Effector CD8-positive, alpha-beta T cell (primary cell): ENCODE data around the gene WNT8B.
A peak's percentile ranks its signal among the peaks of the same experiment; 100 is the strongest.

ENCODE experiments used
- DNase-seq: peaks from one replicate; lab custom pipeline; 2025; lab: John Stamatoyannopoulos, UW

The WNT8B gene

DNA sequence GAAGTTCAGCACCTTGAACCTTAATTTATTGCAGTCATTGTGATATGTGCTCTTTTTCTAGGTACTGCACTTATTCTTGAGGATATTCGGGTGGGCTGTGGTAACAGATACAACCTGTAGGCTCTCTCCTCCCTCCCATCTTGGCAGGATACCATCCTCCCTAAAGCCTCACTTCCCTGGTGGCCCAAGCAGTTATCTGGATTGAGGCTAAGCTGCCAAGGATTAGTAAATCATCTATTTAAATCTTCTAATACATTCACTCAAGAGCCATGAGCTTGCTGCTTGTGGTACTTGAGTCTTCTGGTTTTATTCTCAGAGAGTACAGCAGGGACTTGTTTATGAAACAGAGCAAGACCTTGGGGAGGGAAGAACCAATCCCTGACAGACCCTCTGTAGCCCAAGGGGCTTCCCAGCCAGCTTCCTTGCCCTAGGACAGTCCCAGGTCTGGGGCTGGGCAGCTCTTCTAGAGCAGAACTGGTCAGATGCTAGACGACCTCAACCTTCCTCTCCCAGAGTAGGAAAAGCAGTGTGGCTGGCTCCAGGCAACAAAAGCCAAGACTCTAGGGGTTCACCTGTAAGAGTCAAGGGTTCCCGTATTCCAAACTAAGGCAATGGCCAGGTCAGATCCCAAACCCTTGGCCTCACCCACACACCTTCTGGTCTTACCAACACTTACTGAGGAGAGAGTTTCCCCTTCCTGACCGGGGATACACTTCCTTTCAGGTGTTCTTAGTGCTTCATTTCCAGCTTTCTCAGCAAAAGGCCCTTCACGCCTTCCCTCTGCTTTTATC, 21.3 kb downstream of the WNT8B start:
- DNase-seq: no peak

DNA sequence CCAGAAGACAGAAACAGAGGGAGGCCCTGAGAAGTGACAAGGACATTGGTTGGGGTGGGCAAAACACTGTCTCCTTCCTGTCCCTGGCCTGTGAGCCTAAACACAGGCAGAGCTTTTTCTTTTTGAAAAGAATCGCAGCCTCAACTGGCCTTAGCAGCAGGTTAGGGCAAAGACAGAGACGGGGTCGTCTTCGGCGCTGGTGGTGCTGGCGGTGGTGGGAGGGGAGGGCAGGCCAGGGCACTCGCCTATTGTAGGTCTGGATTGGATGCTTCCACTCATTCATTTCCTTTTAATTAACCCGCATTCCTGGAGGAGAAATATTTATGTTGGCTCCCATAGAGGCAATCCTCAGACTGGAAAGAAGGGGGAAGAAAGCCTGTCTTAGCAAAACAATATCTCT, 22.6 kb downstream of the WNT8B start:
- DNase-seq: no peak

- DNase-seq: no peak
Measured at GRCh38 chr10:100485801-100486495, 23.1 kb downstream of the WNT8B start.

- no peak for DNase-seq
Measured at GRCh38 chr10:100487529-100487928, 24.7 kb downstream of the WNT8B start.

GRCh38 chr10:100489396-100489795, 26.6 kb downstream of the WNT8B start:
- DNase-seq: no peak

- DNase-seq: no peak
Measured at GRCh38 chr10:100490531-100490930, 27.7 kb downstream of the WNT8B start.

DNA sequence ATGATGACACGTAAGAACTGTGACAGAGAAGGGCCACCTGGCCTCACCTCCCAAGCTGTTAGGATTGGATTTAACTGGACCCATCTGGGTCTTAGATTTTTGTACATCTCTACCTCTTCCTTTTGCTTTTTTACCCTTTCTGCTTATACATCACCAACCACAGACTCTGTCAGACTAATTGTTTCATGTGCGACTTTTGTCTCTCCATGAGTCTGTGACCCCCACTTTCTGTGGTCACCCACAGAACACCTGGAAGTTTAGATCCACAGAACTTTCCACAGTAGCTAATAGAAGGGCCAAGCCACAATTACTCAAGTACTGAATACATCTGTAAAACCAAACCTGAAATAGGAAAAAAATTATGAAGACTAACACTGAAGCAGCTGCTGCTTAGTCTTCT, 33.8 kb downstream of the WNT8B start:
- DNase-seq: no peak

DNA sequence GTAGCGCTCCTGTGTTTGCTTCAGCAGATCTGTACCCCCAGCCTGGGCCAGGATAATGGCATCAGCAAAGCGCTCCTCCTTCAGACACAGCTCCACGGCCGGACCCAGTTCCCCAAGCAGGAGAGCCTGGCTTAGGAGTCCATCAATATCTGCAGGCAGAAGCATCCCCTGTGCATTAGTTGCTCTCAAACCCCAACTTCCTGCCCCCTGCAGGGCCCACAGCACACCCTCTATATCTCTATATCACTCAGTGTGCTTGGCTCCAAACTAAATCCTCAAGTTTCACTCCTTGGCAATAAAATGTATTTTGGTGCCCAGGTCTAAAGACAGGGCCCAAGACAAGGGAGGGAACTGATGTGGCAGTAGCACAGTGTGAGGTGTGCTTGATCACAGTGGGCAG, 35.2 kb downstream of the WNT8B start:
- DNase-seq: no peak

DNA sequence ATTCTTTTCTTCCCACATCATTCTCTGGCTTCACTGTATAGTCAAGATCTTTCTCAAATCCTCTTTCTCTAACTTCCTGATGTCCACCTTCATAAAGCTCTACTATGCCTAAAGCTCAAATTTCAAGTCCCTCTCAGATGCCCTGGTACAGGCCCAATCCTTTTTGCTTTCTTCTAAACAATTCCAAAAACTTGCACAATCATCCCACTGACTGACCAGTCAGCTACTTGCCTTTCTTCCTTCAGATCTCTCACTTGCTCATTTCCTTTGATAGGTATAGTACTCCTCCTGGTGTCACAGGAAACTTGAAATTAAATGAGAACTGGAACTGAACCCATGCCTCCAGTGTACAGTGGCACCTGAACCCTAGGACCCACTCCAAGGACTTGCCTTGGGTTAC, 38.6 kb downstream of the WNT8B start:
- DNase-seq: no peak

DNA sequence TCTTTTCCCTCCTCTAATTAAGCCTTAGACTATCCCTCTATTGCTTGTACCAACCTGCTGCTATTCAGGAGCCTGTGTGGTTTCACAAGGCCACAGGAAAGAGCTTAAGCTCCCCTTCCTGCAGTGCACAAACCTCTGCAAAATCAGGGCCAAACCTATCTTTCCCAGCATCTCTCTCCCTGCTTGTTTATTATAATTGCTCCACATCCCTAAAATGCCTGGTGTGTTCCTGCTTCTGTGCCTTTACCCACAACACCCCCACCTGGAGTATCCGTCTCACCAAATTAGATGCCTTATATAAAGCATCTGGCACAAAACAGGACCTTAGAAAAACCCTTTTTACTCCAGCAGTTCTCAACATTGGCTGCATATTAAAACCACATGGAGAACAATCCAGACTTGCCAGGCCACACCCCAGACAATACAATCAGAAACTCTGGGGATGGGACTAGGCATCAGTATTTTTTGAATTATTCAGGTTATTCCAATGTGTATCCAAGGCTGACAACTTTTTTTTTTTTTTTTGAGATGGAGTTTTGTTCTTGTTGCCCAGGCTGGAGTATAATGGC, 40.2 kb downstream of the WNT8B start:
- DNase-seq: no peak

- no peak for DNase-seq
Measured at GRCh38 chr10:100504096-100504495, 41.3 kb downstream of the WNT8B start.

GRCh38 chr10:100505164-100505563, 42.4 kb downstream of the WNT8B start:
- no peak for DNase-seq

DNA sequence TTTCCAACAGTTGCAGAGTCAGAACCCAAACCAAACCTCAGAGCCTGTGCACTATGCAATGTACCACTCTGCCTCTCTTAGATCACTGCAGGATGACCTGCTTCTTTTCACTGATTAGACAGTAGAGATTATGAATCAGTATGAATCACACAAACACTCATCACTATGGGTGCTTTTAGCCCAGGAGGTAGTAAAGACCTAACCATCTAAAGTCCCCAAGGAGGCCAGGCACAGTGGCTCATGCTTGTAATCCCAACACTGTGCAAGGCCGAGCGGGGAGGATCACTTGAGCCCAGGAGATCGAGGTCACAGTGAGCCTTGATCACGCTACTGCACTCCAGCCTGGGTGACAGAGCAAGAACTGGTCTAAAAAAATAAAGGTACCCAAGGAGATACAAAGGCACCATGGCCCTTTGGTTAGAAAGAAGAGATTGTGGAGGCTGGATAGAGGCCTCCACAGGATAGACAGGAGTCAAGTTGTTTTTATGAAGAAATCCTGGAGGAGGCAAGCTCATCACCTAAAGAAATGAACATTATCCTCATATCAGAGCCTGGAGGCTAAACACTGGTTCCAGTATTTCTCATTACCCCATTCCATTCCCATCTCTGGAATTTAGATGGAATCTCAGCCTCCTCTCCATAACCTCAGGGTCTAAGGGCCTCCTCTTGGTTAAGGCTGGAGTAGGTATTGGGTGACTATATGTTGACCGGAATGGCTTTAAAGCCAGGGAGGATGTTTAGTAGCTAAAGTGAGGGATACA, 44.0 kb downstream of the WNT8B start:
- no peak for DNase-seq

- no peak for DNase-seq
Measured at GRCh38 chr10:100507357-100507732, 44.5 kb downstream of the WNT8B start.

DNA sequence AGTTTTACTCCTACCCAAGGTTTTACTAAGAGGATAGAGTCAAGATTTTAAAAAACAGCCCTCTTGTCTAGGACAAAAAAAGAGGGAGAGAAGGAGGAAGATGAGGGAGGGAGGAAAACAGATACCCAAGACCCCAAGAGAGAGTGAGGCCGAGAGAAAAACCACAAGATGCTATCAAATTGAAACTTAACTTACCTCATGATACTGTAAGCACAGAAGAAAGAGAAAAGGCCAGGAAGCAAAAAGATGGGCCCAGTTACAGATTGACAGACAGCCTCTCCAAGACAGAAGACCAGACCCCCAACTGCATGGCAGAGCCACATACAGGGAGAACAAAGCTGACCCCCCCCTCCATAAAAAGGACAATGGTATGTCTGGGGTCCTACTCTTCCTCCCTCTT, 45.5 kb downstream of the WNT8B start:
- DNase-seq: no peak

GRCh38 chr10:100508691-100509150, 45.9 kb downstream of the WNT8B start:
- DNase-seq: no peak

DNA sequence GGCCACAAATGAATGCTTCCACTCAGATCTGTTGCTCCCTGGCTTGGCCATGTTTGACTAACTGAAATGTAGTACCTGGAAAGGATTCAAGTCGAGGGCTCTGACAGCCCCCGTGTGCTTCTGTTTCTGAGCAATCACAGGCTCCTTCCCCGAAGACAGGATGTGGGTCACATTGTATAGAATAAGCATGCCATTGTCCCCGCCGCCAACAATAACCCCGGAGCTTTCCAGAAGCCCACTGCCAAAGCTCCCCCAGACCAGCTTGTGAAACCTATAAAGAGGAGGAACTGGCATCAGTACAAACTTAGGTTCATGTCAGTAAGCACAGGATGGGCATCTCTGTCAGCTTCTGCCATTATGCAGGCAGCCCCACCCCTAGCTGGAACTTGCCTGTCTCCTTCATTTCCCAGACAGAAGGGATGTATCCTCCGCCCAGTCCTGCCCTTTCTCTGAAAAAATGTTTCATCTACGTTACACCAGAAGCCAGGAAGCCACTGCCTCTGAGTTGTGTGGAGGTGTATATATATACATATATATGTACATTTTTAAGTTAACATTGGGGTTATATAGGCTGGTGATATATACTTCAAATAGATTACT, 46.5 kb downstream of the WNT8B start:
- DNase-seq: no peak

DNA sequence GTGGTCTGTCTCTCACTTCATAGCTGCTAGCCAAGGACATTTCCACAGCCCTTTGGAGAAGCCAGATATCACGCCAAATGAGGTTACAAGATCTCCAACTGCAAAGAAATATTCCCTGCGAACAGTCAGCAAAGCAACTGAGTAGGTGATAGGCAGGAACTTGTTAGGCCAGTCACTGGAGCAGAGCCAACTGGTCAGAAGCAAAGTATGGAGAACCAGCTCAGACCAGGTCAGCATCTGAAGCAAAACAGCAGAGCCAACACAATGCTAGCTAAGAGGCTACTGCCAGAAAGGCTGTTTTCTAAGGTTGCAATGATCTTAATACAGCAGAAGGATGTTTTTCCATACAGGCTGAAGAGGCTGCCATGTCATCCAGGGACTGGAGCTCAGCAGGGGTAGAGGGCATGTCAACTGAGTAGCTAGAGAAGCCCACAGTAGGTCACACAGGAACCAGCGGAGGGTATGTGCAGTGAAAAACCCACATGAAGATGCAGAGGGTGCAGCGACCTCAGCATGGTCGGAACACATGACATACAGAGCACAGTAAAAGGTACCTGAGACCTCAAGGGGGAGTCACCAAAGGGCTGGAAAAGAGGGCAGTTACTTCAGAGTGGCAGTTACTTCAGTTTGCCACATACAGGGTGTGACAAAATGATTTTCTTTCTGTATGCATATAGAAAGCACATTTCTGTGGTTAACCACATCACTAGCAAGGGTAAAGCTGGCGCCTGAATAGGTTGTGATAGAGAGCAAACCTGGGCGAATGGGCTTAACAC, 47.9 kb downstream of the WNT8B start:
- peak; percentile 23 for DNase-seq

DNA sequence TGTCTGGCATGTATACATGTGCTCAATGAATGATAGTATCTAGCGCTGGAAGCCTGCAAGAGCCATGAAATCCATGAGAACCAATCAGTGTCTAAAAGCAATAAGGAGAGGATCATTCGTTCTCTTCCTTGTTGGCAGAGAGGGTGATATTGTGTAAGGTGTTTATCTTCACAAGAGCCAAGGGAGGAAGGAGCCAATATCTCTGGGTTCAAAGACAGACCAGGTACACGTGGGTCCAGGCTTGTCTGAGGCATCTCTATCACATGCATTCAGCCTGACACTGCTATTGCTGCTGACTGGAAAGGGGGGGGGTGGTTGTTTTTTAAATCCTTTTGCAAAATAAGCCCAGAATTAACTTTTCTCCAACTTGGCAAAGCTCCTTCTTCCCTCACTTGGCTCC, 52.8 kb downstream of the WNT8B start:
- DNase-seq: no peak

DNA sequence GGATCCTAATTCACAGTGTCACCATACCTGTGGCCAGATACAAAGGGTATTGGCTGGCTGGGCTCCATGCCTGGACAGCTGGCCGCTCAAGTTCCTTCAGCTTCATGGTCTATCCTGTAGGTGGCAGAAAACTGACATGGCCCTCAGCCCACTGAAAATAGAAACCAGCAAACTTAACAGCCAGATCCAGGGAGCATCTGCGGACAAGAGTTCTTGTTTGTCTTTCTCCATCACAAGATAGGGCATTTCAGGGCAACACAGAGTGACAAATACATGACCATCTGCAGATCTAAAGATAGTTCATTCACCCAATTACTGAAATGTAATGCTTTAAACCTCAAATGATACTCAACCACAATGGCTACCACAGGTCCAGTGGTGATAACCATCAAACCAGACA, 54.0 kb downstream of the WNT8B start:
- DNase-seq: no peak

DNA sequence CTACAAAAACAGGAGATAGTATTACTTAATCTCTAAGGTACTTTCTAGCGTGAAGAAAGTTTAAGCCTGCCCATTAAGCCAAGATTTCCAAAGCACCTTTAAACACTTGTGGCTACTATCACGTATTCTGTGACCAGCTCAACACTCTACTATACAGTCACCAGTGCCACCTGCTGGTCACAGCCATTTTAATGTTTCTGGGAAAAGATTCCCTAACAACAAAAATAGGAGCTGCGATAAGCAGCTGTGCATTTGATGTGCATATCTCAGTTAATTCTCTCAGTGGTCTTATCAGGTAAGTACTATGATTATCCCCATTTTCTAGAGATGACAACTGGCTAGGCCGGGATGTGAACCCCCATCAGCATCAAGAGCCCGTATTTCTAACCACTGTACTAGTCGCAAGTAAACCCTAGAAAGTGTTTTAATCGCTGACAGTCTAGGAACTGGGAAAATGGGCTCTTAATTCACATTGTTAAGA, 56.0 kb downstream of the WNT8B start:
- peak; percentile 58 for DNase-seq
